Measurements from ENCODE around the gene VPS54. TPM values are rescaled to one million over a fixed set of nuclear protein-coding genes. Genes with fewer than 3 reads are reported as not detected.
"Not testable (repeated sequence)": the region's sequence is repeated elsewhere in the genome, so short reads cannot be mapped to it uniquely, and the experiment has no call there.

The VPS54 gene
- total RNA-seq, 1 donor from 2014 or later, result 17.2 TPM

GRCh38 chr2:63994329-63995070, 24.7 kb downstream of the VPS54 start:
- H3K27ac Mint-ChIP-seq (ENCODE audit: unreplicated experiment); H3K27me3 Mint-ChIP-seq (ENCODE audit: unreplicated experiment); H3K4me3 Mint-ChIP-seq (ENCODE audit: unreplicated experiment); DNase-seq (ENCODE audit: extremely low spot score, unreplicated experiment): not testable (repeated sequence)
- Mint-ChIP-seq H3K9me3 (ENCODE audit: unreplicated experiment) (peaks cover 19% of the 10 kb centered on the region), H3K4me1 (ENCODE audit: unreplicated experiment) (peaks cover 20% of the 10 kb centered on the region), H3K36me3 (ENCODE audit: unreplicated experiment) (peaks cover 29% of the 10 kb centered on the region)

GRCh38 chr2:63993871-63994270, 25.4 kb downstream of the VPS54 start:
- no peak overlapping the region for H3K4me3 Mint-ChIP-seq (ENCODE audit: unreplicated experiment)

GRCh38 chr2:63993130-63993584, 26.1 kb downstream of the VPS54 start:
- DNase-seq (ENCODE audit: extremely low spot score, unreplicated experiment); H3K4me3 Mint-ChIP-seq (ENCODE audit: unreplicated experiment); H3K27me3 Mint-ChIP-seq (ENCODE audit: unreplicated experiment); H3K27ac Mint-ChIP-seq (ENCODE audit: unreplicated experiment): not testable (repeated sequence)
- peaks cover 15% of the 10 kb centered on the region for H3K9me3 Mint-ChIP-seq (ENCODE audit: unreplicated experiment)
- H3K4me1 Mint-ChIP-seq (ENCODE audit: unreplicated experiment), result peaks cover 20% of the 10 kb centered on the region
- peaks cover 33% of the 10 kb centered on the region for H3K36me3 Mint-ChIP-seq (ENCODE audit: unreplicated experiment)

More at GRCh38 chr2:63993871-63994270, 25.4 kb downstream of the VPS54 start:
- Mint-ChIP-seq H3K27ac (ENCODE audit: unreplicated experiment) (no peak overlapping the region), H3K36me3 (ENCODE audit: unreplicated experiment) (peaks cover 30% of the 10 kb centered on the region), H3K9me3 (ENCODE audit: unreplicated experiment) (peaks cover 19% of the 10 kb centered on the region), H3K27me3 (ENCODE audit: unreplicated experiment) (no peaks in the 10 kb centered on the region), H3K4me1 (ENCODE audit: unreplicated experiment) (peaks cover 20% of the 10 kb centered on the region)
- DNase-seq (ENCODE audit: extremely low spot score, unreplicated experiment), result no peak
- no peak for TF ChIP-seq CTCF (IDR thresholded peaks at IDR 0.05)

GRCh38 chr2:63992061-63992685, 27.1 kb downstream of the VPS54 start:
- Mint-ChIP-seq H3K9me3 (ENCODE audit: unreplicated experiment) (peaks cover 11% of the 10 kb centered on the region), H3K4me3 (ENCODE audit: unreplicated experiment) (no peak overlapping the region), H3K27ac (ENCODE audit: unreplicated experiment) (no peak overlapping the region), H3K36me3 (ENCODE audit: unreplicated experiment) (peaks cover 28% of the 10 kb centered on the region), H3K4me1 (ENCODE audit: unreplicated experiment) (peaks cover 27% of the 10 kb centered on the region), H3K27me3 (ENCODE audit: unreplicated experiment) (no peaks in the 10 kb centered on the region)
- TF ChIP-seq CTCF (IDR thresholded peaks at IDR 0.05), result no peak
- DNase-seq (ENCODE audit: extremely low spot score, unreplicated experiment), result no peak

- H3K4me1 Mint-ChIP-seq (ENCODE audit: unreplicated experiment), result peaks cover 31% of the 10 kb centered on the region
- not testable (repeated sequence) for H3K27ac Mint-ChIP-seq (ENCODE audit: unreplicated experiment); DNase-seq (ENCODE audit: extremely low spot score, unreplicated experiment); H3K4me3 Mint-ChIP-seq (ENCODE audit: unreplicated experiment); H3K27me3 Mint-ChIP-seq (ENCODE audit: unreplicated experiment); H3K9me3 Mint-ChIP-seq (ENCODE audit: unreplicated experiment)
- H3K36me3 Mint-ChIP-seq (ENCODE audit: unreplicated experiment), result peaks cover 25% of the 10 kb centered on the region
Observed at GRCh38 chr2:63991173-63991999, 27.8 kb downstream of the VPS54 start.

GRCh38 chr2:63990072-63990471, 29.2 kb downstream of the VPS54 start:
- H3K36me3 Mint-ChIP-seq (ENCODE audit: unreplicated experiment), result peaks cover 19% of the 10 kb centered on the region
- no peaks in the 10 kb centered on the region for H3K27me3 Mint-ChIP-seq (ENCODE audit: unreplicated experiment)
- no peak for TF ChIP-seq CTCF (IDR thresholded peaks at IDR 0.05)
- peaks cover 6% of the 10 kb centered on the region for H3K9me3 Mint-ChIP-seq (ENCODE audit: unreplicated experiment)
- H3K4me1 Mint-ChIP-seq (ENCODE audit: unreplicated experiment), result peaks cover 36% of the 10 kb centered on the region
- H3K27ac Mint-ChIP-seq (ENCODE audit: unreplicated experiment), result no peak overlapping the region
- DNase-seq (ENCODE audit: extremely low spot score, unreplicated experiment), result no peak
- no peak overlapping the region for H3K4me3 Mint-ChIP-seq (ENCODE audit: unreplicated experiment)

- Mint-ChIP-seq H3K4me1 (ENCODE audit: unreplicated experiment) (peaks cover 30% of the 10 kb centered on the region), H3K36me3 (ENCODE audit: unreplicated experiment) (peaks cover 15% of the 10 kb centered on the region)
- not testable (repeated sequence) for H3K27ac Mint-ChIP-seq (ENCODE audit: unreplicated experiment); DNase-seq (ENCODE audit: extremely low spot score, unreplicated experiment); H3K4me3 Mint-ChIP-seq (ENCODE audit: unreplicated experiment); H3K27me3 Mint-ChIP-seq (ENCODE audit: unreplicated experiment); H3K9me3 Mint-ChIP-seq (ENCODE audit: unreplicated experiment)
Observed at GRCh38 chr2:63988842-63989436, 30.3 kb downstream of the VPS54 start.

Measured in osteocyte (in vitro differentiated cells).